GM19395 (cell line): ENCODE measurements around the gene PDE6A.
"Not testable (repeated sequence)": the region's sequence is repeated elsewhere in the genome, so short reads cannot be mapped to it uniquely, and the experiment has no call there.

Experiments used
- ATAC-seq: cut with Tn5 transposase; IDR thresholded peaks from one replicate; pipeline ENCODE4 v1.9.1; 2021; ENCODE audit warnings: mild to moderate bottlenecking, moderate library complexity; ENCODE audit not compliant: unreplicated experiment

The PDE6A gene

DNA sequence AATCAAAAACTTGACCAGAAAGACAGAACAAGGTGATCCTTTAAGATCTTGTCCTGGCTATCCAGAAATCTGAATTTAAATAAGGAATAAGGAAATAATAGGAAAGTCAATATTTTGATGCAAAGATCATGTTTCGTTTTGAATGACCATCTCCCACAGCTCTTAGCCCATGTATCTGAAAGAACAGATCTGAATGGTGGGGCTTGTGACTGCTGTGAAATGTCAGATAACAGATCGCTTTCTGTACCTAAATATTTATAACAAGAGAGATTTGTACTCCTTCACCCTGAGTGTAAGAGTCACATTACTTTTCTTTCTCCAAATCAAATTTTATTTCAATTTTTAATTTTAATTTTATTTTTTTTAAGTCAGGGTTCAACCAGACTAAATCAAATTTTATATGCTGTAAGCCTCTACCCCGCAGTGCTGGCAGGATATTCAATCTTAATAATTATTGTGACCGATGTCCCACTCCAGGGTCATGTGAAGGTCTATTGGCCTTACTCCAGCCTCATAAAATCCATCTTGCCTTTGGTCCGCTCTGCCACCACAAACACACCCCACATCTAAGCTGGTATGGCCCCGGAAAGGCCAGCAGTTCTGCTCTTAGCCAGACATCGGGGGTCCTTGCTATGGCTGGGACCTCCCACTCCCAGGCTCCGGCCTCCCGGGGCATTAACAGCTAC is 9.0 kb upstream of the PDE6A start:
- no peak for ATAC-seq

DNA sequence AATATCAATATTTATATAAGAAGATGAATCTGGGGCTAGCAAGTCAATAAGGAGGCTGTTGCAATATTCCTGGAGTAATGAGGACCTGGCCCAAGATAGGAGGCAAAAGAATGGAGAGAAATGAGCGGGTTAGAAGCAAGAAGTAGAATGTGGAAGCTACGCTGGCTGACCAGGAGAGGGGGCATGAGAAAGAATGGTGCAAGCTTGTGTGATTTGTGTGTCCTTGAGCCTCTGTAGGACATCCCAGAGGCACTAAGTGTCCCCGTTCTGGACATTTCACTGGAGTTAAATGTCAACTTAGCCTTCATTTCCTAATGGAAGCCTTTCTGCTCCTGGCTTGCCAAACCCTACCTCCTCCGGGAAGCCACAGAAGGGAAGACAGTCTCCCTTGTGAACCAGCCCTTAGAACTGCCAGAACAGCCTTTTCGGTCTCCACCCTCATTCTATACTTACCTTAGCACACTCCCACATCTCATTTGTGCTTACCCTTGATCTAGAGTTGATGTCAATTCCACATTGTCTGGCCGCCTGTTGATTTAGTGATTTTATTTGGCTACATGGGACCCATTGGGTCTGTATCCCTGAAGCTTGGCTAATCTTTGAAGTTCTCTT is 6.7 kb upstream of the PDE6A start:
- no peak for ATAC-seq

DNA sequence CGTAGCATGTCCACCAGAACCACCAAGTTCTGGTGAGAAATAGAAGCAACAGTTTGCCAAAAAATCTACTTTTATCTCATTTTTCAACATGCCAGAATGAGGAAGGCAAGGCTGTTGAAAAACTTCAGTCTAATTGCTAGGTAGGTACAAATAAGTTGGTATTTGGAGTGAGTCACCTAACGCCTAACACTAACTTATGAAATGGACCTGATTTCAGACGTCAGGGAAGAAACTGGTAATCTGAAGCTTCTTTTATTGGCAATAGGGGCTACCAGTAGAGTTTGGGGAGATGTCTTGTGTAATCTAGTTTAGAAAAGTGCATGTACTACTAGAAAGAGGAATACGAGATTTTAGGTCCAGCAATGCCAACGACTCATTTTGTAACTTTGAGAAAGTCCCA is 4.4 kb upstream of the PDE6A start:
- ATAC-seq: no peak

DNA sequence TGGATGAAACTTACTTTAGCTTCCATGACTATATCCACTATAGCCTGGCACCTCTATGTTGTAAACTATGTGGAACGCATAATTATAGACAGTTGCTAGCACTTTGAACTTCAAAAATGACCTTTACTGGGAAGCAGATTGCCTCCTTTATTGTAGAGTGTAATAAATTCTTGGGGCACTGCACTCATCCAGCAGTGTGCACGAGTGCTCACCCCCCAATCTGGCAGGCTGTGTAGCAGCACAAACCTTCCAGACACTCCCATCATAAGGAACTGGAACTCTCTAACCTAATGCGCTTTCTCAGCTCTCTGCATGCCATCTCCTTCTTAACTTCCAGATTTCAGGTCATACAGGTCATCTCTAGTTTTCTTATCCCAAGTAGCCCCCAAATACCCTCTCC is 1.5 kb upstream of the PDE6A start:
- ATAC-seq: no peak

DNA sequence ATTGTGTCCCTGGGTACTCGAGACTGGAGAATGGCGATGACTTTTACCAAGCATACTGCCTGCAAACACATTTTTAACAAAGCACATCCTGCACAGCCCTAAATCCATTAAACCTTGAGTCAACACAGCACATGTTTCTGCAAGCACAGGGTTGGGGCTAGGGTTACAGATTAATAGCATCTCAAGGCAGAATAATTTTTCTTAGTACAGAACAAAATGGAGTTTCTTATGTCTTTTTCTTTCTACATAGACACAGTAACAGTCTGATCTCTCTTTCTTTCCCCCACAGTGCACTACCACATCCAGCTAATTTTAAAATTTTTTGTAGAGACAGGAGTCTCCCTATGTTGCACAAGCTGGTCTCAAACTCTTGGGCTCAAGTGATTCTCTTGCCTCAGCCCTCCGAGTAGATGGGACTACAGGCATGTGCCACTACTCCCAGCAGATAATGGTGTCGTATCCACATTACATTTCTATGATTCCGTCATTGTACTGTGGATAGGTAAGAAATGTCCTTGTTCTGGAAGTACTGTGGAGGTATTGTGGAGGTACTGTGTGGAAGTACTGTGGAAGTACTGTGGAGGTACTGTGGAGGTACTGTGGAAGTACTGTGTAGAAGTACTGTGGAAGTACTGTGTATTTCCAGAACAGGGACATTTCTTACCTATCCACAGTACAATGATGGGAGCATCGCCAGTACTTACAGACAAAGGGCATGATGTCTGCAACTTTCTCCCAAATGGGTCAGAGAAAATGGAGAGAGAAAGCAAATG is 1.2 kb downstream of the PDE6A start:
- ATAC-seq: not testable (repeated sequence)

DNA sequence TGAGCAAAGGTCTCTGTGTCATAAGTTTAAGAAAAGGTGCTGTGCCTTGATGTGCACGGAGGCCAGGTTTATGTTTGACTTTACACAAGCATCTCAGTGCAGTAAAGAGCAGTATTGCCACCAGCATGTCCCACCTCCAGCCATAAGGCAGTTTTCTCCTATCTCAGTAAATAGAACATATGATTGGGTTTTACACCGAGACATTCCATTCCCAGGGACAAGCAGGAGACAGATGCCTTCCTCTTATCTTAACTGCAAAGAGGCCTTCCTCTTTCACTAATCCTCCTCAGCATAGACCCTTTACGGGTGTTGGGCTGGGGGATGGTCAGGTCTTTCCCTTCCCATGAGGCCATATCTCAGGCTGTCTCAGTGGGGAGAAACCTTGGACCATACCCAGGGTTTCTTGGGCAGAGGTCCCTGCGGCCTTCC is 1.8 kb downstream of the PDE6A start:
- ATAC-seq: not testable (repeated sequence)

DNA sequence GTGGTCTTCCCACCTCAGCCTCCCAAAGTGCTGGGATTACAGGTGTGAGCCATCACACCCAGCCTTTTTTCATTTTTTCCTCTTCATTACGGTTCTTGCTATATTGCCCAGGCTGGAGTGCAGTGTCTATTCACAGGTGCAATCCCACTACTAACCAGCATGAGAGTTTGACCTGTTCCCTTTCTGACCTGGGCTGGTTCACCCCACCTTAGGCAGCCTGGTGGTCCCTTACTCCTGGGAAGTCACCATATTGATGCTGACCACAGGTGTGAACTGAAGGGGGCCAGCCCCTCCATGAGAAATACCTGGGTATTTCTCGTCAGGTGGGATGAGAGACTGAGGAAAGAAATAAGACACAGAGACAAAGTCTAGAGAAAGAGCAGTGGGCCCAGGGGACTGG is 2.4 kb downstream of the PDE6A start:
- ATAC-seq: no peak

DNA sequence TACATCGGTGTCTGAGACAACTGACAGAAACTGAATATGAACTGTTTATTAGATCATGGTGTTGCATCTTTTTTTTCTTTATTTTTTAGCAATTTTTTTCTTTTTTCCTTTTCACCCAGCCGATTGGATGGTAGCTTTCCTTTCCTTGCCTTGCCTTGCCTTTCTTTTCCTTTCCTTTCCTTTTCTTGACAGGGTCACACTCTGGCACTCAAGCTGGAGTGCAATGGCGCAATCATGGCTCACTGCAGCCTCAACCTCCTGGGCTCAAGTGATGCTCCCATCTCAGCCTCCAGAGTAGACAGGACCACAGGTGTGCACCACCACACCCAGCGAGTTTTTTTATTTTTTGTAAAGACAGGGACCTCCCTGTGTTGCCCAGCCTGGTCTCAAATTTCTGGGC is 2.8 kb downstream of the PDE6A start:
- no peak for ATAC-seq

DNA sequence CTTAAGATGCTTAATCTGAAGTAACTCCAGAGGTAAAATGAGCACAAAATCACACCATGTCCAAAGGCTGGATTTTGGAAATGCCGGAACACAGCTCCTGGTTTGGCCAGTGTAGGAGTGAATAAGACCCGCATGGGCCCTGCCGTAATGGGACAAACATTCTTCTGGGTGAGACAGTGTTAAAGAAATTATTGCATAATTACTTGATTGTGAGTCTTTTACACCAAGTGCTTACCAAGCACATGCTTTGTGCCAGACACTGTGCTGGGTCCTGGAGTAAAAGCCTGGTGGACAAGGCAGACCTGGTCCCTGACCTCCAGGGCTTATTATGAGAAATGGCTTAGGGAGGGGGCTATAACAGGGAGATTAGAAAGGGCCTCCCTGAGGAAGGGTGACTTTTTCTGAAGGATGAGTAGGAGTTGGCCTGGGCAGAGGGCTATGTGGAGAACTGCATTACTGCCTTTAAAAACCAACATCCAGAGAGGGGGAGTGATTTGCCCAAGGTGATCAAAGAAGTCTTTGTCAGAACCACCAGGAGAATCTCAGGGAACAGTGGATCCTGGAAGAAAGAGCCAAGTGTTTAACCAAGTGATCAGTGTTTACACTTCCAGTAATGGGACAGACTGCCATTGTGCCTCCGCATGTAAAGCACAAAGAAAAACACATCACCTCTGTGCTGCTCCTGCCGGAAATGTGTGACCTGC is 3.5 kb downstream of the PDE6A start:
- ATAC-seq: no peak

DNA sequence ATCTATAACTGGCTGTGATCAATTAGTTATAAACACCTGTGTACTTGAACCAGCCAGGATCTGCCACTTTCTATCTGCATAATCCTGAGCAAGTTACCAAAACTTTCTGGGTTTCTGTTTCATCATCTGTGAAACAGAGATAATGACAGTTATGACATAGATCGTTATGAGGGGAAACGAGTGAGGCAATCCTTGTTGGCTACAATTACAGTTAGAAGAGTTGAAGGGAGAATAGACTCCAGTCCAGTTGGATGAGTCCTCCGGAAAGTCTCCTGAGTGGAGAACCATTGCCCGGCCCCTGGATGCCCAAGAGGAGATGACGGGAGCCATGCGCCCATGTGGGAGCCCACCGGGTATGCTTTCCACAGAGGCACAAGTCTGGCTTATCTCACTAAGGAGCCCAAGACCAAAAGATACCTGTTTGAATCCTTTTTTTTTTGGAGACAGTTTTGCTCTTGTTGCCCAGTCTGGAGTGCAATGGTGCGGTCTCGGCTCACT is 4.5 kb downstream of the PDE6A start:
- ATAC-seq: peak; percentile 97

DNA sequence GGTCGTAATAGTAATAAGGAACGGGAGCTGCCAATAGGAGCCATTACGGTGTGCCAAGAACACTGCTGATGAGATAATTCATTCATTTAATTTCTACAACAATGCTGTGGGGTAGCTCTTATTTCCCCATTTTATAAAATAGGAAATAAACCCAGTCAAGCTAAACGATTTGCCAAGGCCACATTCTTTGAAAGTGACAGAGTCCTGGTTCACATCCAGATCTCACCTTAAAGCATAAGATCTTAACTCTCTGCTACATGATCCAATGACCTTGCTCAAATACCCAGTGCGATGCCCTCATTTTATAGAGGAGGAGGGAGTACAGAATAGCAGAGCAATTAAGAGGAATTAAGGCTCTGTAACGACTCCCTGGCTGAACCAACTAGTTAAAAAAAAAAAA is 5.0 kb downstream of the PDE6A start:
- ATAC-seq: peak; percentile 19

DNA sequence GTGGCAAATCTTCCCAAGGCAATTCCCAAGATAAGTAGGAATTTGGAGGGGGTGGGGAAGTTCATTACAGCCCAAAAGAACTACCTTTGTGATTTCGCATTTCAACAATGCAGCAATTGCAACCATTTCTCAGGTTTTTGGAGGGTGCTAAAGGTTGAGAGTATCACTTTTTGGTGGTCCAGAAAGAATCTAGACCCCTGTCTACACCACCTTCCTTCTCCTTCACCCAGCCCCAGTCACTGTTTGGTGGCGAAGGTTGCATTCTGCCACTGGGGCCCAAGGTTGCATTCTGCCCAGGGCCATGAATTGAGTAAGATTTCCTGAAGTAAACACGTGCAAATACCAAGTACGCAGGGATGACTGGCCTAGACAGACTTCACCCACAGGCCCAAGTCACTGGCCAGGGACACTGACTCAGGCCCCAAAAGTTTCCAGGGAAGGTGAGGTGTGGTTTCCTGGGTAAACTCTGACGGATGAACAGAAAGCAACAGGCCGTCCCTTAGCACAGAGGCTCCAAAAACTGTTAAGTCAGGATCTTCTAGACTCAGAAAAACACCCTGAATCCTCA is 5.7 kb downstream of the PDE6A start:
- no peak for ATAC-seq

DNA sequence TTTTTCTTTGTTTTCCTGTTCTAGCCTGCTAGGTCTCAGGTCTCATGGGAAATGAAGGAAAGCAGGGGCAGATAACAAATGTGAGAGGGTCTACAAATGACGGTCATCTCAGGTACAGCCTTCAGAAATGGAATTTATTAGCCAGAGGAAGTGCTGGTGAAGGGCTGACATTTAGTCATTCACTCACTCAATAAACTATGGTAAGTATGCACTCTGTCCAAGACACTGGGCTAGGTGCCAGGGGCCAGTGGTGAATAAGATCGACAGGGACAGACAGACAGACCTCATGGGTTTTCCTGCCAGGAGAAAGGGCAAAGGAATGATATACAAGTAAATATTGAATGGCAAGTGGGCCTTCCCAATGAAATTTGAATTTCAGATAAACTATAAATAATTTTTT is 6.3 kb downstream of the PDE6A start:
- ATAC-seq: no peak

DNA sequence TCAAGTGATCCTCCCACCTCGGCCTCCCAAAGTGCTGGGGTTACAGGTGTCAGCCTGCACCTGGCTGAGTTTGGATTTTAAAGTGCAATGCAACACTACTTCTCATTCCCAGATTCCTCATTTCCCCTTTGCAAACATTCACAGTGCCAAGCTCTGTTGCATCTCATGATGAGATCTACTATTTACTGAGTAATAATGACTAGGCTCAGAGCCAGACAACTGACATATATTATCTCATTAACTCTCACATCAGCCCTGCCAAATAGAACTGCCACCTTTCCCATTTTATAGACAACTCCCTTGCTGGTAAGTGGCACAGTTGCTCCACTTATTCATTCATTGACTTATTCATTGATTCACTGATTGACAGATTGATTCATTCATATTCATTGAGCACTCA is 7.0 kb downstream of the PDE6A start:
- ATAC-seq: no peak

DNA sequence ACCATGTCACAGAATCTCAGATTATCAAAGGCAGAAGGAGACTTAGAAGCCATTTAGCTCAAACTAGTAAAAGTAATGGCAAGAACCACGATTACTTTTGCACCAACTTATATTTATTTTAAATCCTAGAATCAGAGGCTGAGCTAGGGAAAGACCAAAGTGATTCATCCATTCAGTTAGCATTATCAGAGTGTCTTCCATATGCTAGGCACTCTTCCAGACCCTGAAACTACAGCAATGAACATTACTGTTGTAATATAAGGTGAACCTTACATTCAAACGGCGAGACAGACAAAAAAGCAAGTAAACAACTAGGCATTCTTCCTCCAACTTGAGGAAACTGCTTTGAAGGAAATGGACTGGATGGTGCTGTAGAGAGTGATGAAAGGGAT is 7.9 kb downstream of the PDE6A start:
- ATAC-seq: no peak

DNA sequence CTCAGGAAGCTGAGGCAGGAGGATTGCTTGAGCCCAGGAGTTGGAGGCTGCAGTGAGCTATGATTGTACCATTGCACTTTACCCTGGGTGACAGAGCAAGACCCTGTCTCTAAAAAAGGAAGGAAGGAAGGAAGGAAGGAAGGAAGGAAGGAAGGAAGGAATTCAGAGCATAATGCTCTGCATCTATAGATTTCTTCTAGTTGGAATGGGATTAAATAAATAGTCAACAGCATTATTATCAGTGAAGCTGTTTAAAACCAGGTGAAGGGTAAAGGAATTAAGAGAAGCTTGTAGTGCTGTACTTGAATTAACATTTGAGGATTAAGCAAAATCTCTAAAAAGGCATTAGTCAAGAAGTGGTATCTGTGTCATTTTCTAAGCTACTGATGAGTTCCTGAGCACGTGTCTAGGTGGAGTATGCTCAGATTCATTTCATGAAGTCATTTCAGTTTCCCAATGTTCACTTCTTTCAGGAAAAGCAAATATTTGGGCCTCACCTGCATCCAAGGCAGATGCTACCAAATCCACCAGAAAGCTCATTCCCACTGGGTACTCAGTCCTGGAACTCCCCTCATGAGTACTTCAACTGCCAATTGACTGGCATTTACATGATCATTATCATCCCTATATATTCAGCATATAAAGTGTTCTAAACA is 8.4 kb downstream of the PDE6A start:
- no peak for ATAC-seq

DNA sequence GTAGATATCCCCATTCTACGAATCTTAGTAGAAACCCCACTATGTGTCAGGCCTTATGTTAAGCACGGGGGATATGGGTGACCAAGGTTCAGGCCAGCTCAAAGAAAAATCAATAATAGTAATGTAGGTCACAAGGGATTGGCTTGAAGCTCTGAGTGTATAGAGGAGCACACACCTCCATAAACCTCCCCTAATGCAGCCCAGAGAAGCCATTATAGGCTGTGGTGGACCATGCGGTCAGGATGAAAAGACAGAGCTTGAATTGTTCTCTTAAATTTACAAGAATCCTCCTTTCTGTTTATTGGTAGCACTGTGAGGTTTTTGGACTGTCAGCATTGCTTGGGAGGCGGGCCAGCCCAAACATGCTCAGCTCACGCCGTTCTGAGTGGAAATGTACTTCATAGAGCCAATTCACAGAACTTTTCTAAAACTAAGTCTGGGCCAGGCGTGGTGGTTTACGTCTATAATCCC is 9.1 kb downstream of the PDE6A start:
- ATAC-seq: no peak

DNA sequence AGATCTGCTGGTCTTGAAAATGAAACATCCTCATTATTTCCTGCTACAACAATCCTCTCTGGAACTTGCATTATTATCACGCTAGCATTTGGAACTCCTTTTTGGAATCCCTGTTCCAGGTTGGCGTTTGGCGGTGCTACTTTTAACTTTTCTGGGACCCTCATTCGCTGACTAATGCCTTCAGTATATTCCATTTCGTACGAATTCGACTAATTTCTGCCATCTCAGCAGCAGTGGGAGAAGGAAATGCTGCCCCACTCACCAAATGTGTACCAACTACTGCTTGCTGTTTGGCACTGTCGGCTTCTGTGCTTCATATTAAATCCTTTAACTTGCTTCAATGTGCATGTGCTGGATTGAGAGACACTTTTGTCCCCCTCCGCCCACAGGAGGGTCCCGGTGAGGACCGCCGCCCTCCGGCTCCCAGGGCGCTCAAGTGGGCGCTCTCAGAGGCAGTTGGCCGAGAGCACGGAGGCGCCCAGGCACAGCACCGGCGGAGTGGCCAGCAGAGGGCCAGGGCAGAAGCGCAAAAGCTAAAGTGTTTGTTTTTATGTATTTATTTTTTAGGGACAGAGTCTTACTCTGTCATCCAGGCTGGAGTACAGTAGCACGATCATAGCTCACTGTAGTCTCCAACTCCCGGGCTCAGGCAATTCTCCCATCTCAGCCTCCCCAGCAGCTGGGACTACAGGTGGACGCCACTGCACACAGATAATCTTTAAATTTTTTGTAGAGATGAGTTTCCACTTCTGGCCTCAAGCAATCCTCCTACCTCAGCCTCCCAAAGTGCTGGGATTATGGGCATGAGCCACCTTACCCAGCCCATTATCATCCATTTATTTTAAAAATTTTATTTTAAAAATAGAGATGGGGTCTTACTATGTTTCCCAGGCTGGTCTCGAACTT is 11.9 kb downstream of the PDE6A start:
- no peak for ATAC-seq

DNA sequence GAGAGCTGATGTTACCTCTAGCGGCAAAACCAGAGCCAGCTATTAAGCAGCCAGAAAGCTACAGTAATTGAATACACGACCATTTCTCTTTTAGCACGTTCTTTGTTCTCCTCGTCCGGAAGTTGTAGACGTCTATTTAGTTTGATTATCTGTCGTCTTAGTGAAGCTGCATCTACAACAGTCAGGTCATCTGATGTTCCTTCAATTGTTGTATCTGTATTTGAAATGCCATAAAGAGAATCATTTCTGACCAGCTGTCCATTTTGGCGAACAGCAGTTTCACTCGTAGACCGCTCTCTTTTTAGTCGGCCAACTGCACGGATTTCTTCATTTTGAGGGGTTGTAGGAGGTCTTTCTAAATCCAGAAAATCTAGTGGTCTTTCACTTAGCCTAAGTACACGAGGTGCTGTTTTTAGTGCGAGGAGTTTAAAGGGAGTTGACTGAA is 12.6 kb downstream of the PDE6A start:
- no peak for ATAC-seq
